Naive thymus-derived CD4-positive, alpha-beta T cell (primary cell): ENCODE data around the gene MAD2L2. TPM values are rescaled to one million over a fixed set of nuclear protein-coding genes. Genes with fewer than 3 reads are reported as not detected.

Source experiments
- ATAC-seq: fragments of 150-1000 bp; cut with Tn5 transposase; 2 replicates; pipeline ENCODE4 v1.10.0; 2021; ENCODE audit warnings: mild to moderate bottlenecking, moderate library complexity
- CTCF ChIA-PET: fragments of 350-600 bp; sonication (Branson Sonifier 250); formaldehyde crosslinking; loops from one replicate; lab custom pipeline; 2021; ENCODE audit warnings: antibody characterized with exemption; lab: Charles Lee
- POLR2A ChIA-PET: fragments of 350-600 bp; sonication (Branson Sonifier 250); formaldehyde crosslinking; loops from one replicate; lab custom pipeline; 2021; ENCODE audit warnings: antibody characterized with exemption, inconsistent platforms; lab: Charles Lee
- DNase-seq, 9 donors: peaks; one replicate each; pipeline versions ENCODE4 v3.0.0 to v3.0.0-alpha.2; 2020 to 2022; ENCODE audit warnings: mixed read lengths in 1 of 9
- H3K27ac ChIP-seq: one replicate; pipeline ENCODE4 v1.7.0; 2013; ENCODE audit warnings: mild to moderate bottlenecking, low read depth, low read length, moderate library complexity
- H3K27me3 ChIP-seq, 2 donors: one replicate each; pipeline ENCODE4 v1.7.0; 2013; ENCODE audit warnings: low read length in 2 of 2, mild to moderate bottlenecking in 2 of 2, moderate library complexity in 2 of 2; ENCODE audit not compliant: control insufficient read depth in 2 of 2, insufficient read depth in 2 of 2
- H3K36me3 ChIP-seq, 3 experiments: 1 replicate in 2 of 3; 2 replicates in 1 of 3; pipeline ENCODE4 v1.7.0; 2013; ENCODE audit warnings: low read length in 3 of 3, mild to moderate bottlenecking in 3 of 3, moderate library complexity in 1 of 3; ENCODE audit not compliant: insufficient read depth in 3 of 3, control insufficient read depth in 2 of 3
- H3K4me1 ChIP-seq, 2 donors: one replicate each; pipeline ENCODE4 v1.7.0; 2013; ENCODE audit warnings: low read length in 2 of 2, mild to moderate bottlenecking in 2 of 2, moderate library complexity in 1 of 2; ENCODE audit not compliant: control insufficient read depth in 2 of 2, insufficient read depth in 2 of 2
- H3K4me3 ChIP-seq: 2 replicates; pipeline ENCODE4 v1.7.0; 2013; ENCODE audit warnings: mild to moderate bottlenecking, low read length
- H3K9me3 ChIP-seq, 3 experiments: 1 replicate in 2 of 3; 2 replicates in 1 of 3; pipeline ENCODE4 v1.7.0; 2013; ENCODE audit warnings: low read length in 3 of 3; ENCODE audit not compliant: control insufficient read depth in 2 of 3
- H3K27ac Mint-ChIP-seq, 9 donors: one replicate each; pipeline ENCODE4 v1.8.0; 2020 to 2022; ENCODE audit warnings: mixed read lengths in 9 of 9, mild to moderate bottlenecking in 8 of 9, moderate library complexity in 5 of 9, inconsistent platforms in 2 of 9
- H3K27me3 Mint-ChIP-seq, 5 donors: one replicate each; pipeline ENCODE4 v1.8.0; 2021 to 2022; ENCODE audit warnings: mixed read lengths in 5 of 5, mild to moderate bottlenecking in 1 of 5
- H3K36me3 Mint-ChIP-seq, 5 donors: one replicate each; pipeline ENCODE4 v1.8.0; 2020 to 2022; ENCODE audit warnings: mixed read lengths in 5 of 5, mild to moderate bottlenecking in 3 of 5, inconsistent platforms in 1 of 5
- H3K4me1 Mint-ChIP-seq, 7 donors: one replicate each; pipeline ENCODE4 v1.8.0; 2020 to 2022; ENCODE audit warnings: mixed read lengths in 7 of 7, mild to moderate bottlenecking in 3 of 7, inconsistent platforms in 1 of 7
- H3K4me3 Mint-ChIP-seq, 10 donors: one replicate each; pipeline ENCODE4 v1.8.0; 2020 to 2022; ENCODE audit warnings: mild to moderate bottlenecking in 10 of 10, mixed read lengths in 10 of 10, moderate library complexity in 6 of 10, inconsistent platforms in 2 of 10
- H3K9me3 Mint-ChIP-seq, 11 donors: one replicate each; pipeline ENCODE4 v1.8.0; 2020 to 2022; ENCODE audit warnings: mixed read lengths in 11 of 11, mild to moderate bottlenecking in 4 of 11, inconsistent platforms in 1 of 11, moderate library complexity in 1 of 11
- intact Hi-C, 2 donors: fragments of 100-400 bp; cut with micrococcal nuclease; formaldehyde crosslinking; loops; one replicate each; pipeline ENCODE4 v1.15.1; 2023
- polyA plus RNA-seq, 2 donors: library from polyadenylated mRNA; unstranded; fragments of 300-500 nt; fragmentation: Illumina TruSeq; gene quantifications; one replicate each; pipeline ENCODE4 v1.2.3, GENCODE V29; 2021
- total RNA-seq, 6 experiments: library from RNA in 5 of 6; stranded (reverse) in 5 of 6; gene quantifications; 1 replicate in 5 of 6; 2 replicates in 1 of 6; pipeline ENCODE4 v1.2.3 and lab custom pipeline; 2021 to 2026

Gene MAD2L2
- total RNA-seq, result 10 to 100 TPM; 17.1 to 53.3 (median 27.2) TPM
- polyA plus RNA-seq, result 10 to 100 TPM; 38.0 to 53.0 TPM
- total RNA-seq (lab: John Stamatoyannopoulos, UW), result 13.6 reads per million, percentile 42 among the genes with 10 or more reads in this experiment

DNA sequence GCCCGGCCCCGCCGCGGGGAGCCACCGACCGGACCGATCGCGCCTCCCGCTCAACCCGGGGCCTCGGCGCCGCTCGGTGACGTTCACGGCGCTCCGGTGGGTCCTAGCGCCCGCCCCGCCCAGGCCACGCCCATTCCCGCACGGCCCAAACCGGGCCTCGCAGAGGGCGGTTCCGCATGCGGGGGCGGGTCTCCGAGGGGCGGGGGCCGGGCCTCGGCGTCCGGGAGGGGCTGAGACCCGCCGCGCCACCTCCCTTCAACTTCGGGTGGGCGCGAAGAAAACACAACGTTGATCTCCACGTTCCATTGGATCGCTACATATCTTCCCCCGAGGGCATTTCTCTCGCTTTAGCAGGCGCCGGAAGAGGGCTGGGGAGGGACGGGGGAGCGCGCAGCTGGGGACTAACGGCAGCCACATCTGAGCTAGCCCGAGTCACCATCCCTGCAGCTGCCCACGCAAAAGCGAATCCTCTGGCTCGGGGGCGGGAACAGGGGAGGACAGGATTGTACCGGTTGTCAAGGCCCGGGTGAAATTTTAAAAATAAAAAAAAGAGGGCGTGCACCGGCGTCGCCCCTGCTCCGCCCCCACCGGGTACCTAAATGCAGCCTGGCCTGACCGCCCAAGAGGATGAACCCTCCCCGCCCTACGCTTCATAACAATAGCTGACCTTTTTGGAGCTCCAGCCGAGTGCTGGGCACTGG, at the start of gene MAD2L2:
MAD2L2 (minus strand) TSS at position 78 of the 701 bp plus-strand sequence. CDS start 547 bp downstream, outside the sequence.
- peaks cover 0 to 12% (median 0%) of the 10 kb centered on the region in 5 donors for H3K27me3 Mint-ChIP-seq
- no peaks in the 10 kb centered on the region for H3K9me3 Mint-ChIP-seq
- H3K27ac ChIP-seq, result peak within 1 kb of the TSS; percentile 86
- DNase-seq (peak; percentile 80 to 96 (median 87)), ATAC-seq (peak; percentile 98)
- H3K4me3 ChIP-seq, result peak within 1 kb of the TSS; percentile 79
- H3K4me1 Mint-ChIP-seq, result peaks cover 6 to 28% (median 19%) of the 10 kb centered on the region in 7 donors
- H3K36me3 ChIP-seq, result peaks cover 0 to 17% (median 0%) of the 10 kb centered on the region in 3 experiments
- peak within 1 kb of the TSS; percentile 74 to 98 (median 89) for H3K27ac Mint-ChIP-seq
- H3K4me1 ChIP-seq, result peaks cover 0 to 9% of the 10 kb centered on the region in 2 donors
- intact Hi-C loops, result loop anchor here (1.0 to 5.0 kb wide), 9 partner anchors 17 to 1739 kb away; partner anchors contain the start of genes AGTRAP (in 2 of the 2), FBXO6 (in 2 of the 2), CLCN6 (in 1 of the 2) and LZIC (in 1 of the 2)
- no peaks in the 10 kb centered on the region for H3K27me3 ChIP-seq
- POLR2A ChIA-PET, result interaction anchor here (0.6 to 2.3 kb wide), 10 partner anchors 8 to 229 kb away, joined by 3 to 13 read pairs (median 4); partner anchors contain the start of genes AGTRAP, CLCN6, FBXO6 and MTHFR
- H3K36me3 Mint-ChIP-seq, result peaks cover 0 to 5% (median 0%) of the 10 kb centered on the region in 5 donors
- H3K4me3 Mint-ChIP-seq, result peak within 1 kb of the TSS; percentile 89 to 99 (median 96)
- CTCF ChIA-PET, result interaction anchor here (0.7 to 1.9 kb wide), 6 partner anchors 15 to 50 kb away, joined by 3 to 7 read pairs (median 4); no protein-coding TSS in a partner anchor
- no peaks in the 10 kb centered on the region for H3K9me3 ChIP-seq

DNA sequence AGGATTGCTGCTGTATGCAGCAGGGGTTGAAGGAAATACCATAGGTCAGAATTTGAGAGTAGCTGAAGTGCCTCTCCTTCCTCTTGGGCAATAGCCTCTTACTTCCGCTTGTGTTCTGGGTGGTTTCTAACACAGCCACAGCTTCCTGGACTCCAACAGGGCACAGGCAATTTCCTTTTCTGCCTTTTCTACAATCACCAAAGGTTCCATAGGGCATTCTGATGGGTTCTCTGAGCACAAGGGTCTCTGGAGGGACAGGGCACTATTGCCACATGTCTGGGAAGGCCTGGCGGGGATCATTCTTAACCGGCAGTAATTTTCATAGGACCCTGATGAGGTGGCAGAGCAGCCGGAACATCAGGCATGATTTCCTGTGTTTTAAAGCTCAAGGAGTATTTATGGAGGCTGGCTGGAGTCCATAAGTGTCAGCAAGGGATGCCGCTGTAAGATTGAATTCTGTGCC, 49.5 kb upstream of the MAD2L2 start:
- peaks cover 25 to 40% of the 10 kb centered on the region in 2 donors for H3K4me1 ChIP-seq
- CTCF ChIA-PET, result interaction anchor here (0.6 to 1.0 kb wide), 4 partner anchors 11 to 591 kb away, joined by 3 to 4 read pairs (median 4); partner anchors contain the start of gene CLCN6

DNA sequence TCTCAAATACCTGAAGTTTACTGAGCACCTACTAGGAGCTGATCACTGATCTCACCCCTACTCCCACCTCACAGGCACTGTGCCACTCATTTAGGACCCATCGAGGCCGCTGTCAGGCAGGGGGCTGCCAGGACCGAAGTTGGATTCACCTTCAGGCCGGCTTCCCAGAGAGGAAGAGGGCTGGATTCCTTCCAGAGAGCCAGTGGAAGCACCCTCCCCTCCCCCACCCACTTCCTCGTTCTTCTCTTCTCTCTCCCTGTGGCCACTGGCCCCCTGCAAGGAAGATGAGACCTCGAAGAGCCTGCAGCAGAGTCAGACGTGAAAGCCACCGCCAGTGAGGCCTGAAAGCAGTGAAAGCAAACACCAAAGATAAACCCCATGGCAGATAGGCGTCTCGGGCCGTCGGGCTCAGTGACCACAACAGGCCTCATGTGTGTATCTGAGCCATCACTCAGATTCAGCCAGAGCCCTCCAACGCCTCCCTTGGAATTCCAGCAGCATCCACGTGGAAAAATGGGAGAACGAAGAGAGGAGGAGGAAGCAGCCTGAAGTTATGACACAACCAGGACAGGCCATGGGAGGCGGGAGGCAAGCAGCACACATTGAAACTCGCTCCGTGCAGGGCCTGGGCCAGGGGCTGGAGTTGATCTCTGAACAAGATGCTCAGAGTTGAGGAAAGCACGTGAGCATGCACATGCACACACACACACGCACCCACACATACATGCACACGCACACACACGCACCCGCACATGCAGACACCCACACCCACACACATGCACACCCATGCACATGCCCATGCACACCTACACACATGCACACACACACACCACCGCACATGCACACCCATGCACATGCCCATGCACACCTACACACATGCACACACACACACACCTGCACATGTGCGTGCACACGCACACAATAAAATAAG, 48.8 kb upstream of the MAD2L2 start:
- Histone ChIP-seq H3K27me3 (no peaks in the 10 kb centered on the region), H3K4me1 (peaks cover 25 to 38% of the 10 kb centered on the region in 2 donors), H3K27ac (peak overlapping the region; percentile 62), H3K4me3 (peak overlapping the region; percentile 48), H3K36me3 (no peaks in the 10 kb centered on the region), H3K9me3 (no peaks in the 10 kb centered on the region)
- intact Hi-C loops, result loop anchor here (1.0 to 10.0 kb wide), 6 partner anchors 10 to 1695 kb away; partner anchors contain the start of genes DFFA (in 1 of the 2), DISP3 (in 1 of the 2), MAD2L2 (in 1 of the 2) and MTOR (in 1 of the 2)
- Mint-ChIP-seq H3K4me1 (peaks cover 27 to 65% (median 52%) of the 10 kb centered on the region in 7 donors), H3K27me3 (no peaks in the 10 kb centered on the region), H3K27ac (peak overlapping the region; percentile 75 to 97 (median 92)), H3K4me3 (peak overlapping the region; percentile 81 to 97 (median 91)), H3K9me3 (peaks cover 0 to 1% (median 0%) of the 10 kb centered on the region in 11 donors), H3K36me3 (no peaks in the 10 kb centered on the region)
- POLR2A ChIA-PET, result interaction anchor here (0.8 to 4.8 kb wide), 5 partner anchors 10 to 467 kb away, joined by 3 to 37 read pairs (median 5); no protein-coding TSS in a partner anchor
- CTCF ChIA-PET, result interaction anchor here (1.0 kb wide), 2 partner anchors 10 to 77 kb away, joined by 4 read pairs; partner anchors contain the start of gene CLCN6
- ATAC-seq, result peak; percentile 52
- no peak for DNase-seq

More for the DNA sequence above, 49.5 kb upstream of the MAD2L2 start:
- Histone ChIP-seq H3K27ac (peak overlapping the region; percentile 62), H3K9me3 (no peaks in the 10 kb centered on the region), H3K36me3 (no peaks in the 10 kb centered on the region), H3K4me3 (peak overlapping the region; percentile 48), H3K27me3 (no peaks in the 10 kb centered on the region)
- DNase-seq (peak in 7 of 9 donors; percentile 47 to 63 (median 56)), ATAC-seq (peak; percentile 91)
- Mint-ChIP-seq H3K27ac (peak overlapping the region; percentile 75 to 97 (median 92)), H3K36me3 (no peaks in the 10 kb centered on the region), H3K27me3 (no peaks in the 10 kb centered on the region), H3K4me1 (peaks cover 30 to 64% (median 51%) of the 10 kb centered on the region in 7 donors), H3K9me3 (peaks cover 0 to 1% (median 0%) of the 10 kb centered on the region in 11 donors), H3K4me3 (peak overlapping the region; percentile 81 to 97 (median 91))
- intact Hi-C loops, result loop anchor here (1.0 to 10.0 kb wide), 6 partner anchors 11 to 1696 kb away; partner anchors contain the start of genes DFFA (in 1 of the 2), DISP3 (in 1 of the 2), MAD2L2 (in 1 of the 2) and MTOR (in 1 of the 2)
- POLR2A ChIA-PET, result interaction anchor here (0.8 to 4.8 kb wide), 7 partner anchors 11 to 468 kb away, joined by 3 to 37 read pairs (median 5); no protein-coding TSS in a partner anchor

DNA sequence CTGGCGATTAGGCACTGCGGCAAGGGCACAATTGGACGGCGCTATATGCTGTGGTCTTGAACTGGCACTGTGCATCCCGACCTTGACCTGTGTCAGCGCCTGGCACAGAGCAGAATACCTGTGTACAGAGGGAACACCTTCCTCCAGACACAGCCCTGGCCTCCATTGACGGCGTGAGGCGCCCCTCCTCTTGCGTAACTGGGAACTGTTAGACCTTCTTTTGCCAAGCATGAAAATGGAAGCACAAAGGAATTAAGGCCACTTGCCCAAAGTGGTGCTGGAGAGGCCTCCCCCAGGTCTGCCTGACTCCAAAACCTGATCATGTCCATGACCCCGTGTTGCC, 48.2 kb upstream of the MAD2L2 start:
- Mint-ChIP-seq H3K4me3 (peak overlapping the region in 3 of 10 donors; percentile 81 to 95 (median 90)), H3K36me3 (no peaks in the 10 kb centered on the region), H3K27me3 (no peaks in the 10 kb centered on the region), H3K27ac (peak overlapping the region in 1 of 9 donors; percentile 12), H3K4me1 (peaks cover 27 to 66% (median 49%) of the 10 kb centered on the region in 7 donors), H3K9me3 (no peaks in the 10 kb centered on the region)
- Histone ChIP-seq H3K27ac (no peak overlapping the region), H3K9me3 (no peaks in the 10 kb centered on the region), H3K27me3 (no peaks in the 10 kb centered on the region), H3K4me1 (peaks cover 25 to 38% of the 10 kb centered on the region in 2 donors), H3K36me3 (no peaks in the 10 kb centered on the region), H3K4me3 (no peak overlapping the region)
- ChIA-PET CTCF (no interaction called here), POLR2A (interaction anchor here (4.8 kb wide), 1 partner anchor 10 kb away, joined by 37 read pairs; no protein-coding TSS in a partner anchor)
- intact Hi-C loops, result no loop called here
- no peak for DNase-seq
- no peak for ATAC-seq

DNA sequence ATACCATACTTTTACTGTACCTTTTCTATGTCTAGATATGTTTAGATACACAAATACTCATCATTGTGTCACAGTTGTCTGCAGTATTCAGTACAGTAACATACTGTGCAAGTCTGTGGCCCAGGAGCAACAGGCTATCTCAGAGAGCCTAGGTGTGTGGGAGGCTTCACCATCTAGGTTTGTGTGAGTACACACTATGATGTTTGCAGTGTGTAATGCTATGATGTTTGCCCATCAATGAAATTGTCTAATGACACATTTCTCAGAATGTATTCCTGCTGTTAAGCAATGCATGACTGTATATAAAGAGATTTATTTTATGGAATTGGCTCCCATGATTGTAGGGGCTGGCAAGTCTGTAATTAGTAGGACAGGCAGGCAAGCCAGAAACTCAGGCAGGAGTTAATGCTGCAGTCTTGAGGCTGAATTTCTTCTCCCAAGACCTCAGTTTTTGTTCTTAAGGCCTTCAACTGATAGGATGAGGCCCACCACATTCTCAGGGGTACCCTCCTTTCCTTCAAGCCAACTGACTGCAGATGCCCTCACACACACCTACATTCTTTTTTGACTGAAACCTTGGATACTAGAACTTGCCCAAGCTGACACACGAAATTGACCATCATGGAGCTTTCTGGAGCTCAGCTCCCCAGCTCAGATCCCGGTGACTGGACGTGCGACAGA, 47.3 kb upstream of the MAD2L2 start:
- intact Hi-C loops, result no loop called here
- H3K27ac ChIP-seq, result no peak overlapping the region
- H3K9me3 Mint-ChIP-seq, result no peaks in the 10 kb centered on the region
- H3K27me3 Mint-ChIP-seq, result no peaks in the 10 kb centered on the region
- CTCF ChIA-PET, result no interaction called here
- POLR2A ChIA-PET, result no interaction called here
- peaks cover 27 to 63% (median 48%) of the 10 kb centered on the region in 7 donors for H3K4me1 Mint-ChIP-seq
- peaks cover 25 to 38% of the 10 kb centered on the region in 2 donors for H3K4me1 ChIP-seq
- H3K36me3 Mint-ChIP-seq, result no peaks in the 10 kb centered on the region
- H3K4me3 ChIP-seq, result no peak overlapping the region
- H3K27me3 ChIP-seq, result no peaks in the 10 kb centered on the region
- no peak overlapping the region for H3K4me3 Mint-ChIP-seq
- no peaks in the 10 kb centered on the region for H3K36me3 ChIP-seq
- no peak for ATAC-seq
- no peaks in the 10 kb centered on the region for H3K9me3 ChIP-seq
- no peak for DNase-seq
- no peak overlapping the region for H3K27ac Mint-ChIP-seq
